ENCODE results near the gene CAPN8.

The CAPN8 gene

DNA sequence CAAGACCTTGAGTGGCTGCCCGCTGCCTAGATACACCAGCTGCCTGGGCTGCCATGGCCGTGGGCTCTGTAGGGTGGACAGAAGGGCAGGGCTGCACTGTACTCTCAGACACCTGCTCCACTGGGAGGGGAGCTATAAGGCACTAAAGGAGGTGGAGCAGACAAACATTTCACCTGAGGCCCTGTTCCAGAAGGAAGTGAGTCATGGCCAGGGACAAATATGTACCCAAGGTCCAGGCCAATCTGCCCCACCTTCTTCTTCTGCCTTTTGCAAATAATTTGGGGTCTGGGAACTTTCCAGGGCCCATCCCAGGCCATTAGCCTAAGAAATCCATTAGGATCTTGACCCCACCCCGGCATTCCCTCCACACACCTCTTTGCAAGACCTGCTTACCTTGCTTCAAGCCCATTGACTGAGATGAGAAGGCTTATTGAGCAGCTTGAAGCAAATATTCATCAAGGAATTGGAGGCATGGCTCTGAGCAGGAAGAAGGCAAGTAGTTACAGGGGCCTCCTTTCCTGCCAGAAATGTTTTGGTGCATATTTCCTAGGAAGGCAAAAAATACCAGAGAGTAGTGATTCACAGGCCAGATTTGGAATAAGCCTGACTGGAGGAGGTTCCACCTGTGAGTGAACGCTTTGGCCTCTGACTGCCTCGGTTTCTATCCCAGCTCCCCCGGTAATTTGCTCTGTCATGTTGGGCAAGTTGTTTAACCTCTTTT is at the start of gene CAPN8:
Gene CAPN8, minus strand, starts transcription at position 110 of the 721 bp plus-strand sequence. Its CDS starts 55 bp downstream, at position 55.
- DNase-seq = no peak

DNA sequence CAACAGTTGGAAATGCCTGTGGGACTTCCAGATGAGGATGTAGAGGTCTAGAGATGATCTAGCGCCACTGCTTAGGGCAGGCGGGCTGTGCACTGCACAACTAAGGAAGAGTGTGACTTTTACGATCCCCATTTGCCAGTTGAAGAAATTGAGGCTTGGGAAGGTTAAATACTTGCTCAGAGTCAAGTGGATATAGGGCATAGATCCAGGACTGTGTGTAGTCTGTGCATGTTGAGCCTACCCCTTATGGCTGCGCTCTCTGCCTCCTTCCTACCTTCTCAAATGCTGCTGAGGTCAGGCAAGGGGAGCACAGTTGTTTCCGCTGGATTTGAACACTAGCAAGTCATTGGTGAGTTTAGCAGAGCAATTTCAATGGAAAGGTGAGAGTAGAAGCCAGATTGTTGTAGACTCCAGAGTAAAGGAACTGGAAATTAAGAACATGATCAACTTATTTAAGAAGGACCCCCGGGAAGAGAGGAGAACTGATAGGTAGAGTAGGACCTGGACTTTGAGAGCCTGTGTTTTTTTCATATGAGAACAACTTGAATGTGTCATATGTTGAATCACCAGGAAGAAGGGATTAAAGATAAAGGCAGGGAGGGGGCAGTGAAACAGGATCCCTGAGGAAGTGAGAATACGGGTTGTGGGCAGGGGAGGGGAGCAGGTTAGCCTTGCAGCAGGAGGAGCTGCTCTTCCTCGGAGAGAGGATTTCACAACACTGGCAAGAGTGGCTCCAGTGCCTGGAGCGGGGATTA is 49.5 kb upstream of the CAPN8 start:
- no peak for DNase-seq

DNA sequence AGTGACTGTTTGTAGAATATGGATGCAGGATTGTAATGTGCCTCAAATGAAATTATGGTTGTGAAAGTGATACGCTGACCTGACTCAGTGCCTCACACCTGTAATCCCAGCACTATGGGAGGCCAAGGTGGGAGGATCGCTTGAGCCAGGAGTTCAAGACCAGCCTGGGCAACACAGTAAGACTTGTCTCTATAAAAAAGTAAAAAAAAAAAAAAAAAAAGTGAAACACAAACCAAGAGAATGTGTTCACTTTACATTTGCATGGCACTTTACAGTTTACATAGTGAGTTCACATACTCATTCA is 48.9 kb upstream of the CAPN8 start:
- no peak for DNase-seq

DNA sequence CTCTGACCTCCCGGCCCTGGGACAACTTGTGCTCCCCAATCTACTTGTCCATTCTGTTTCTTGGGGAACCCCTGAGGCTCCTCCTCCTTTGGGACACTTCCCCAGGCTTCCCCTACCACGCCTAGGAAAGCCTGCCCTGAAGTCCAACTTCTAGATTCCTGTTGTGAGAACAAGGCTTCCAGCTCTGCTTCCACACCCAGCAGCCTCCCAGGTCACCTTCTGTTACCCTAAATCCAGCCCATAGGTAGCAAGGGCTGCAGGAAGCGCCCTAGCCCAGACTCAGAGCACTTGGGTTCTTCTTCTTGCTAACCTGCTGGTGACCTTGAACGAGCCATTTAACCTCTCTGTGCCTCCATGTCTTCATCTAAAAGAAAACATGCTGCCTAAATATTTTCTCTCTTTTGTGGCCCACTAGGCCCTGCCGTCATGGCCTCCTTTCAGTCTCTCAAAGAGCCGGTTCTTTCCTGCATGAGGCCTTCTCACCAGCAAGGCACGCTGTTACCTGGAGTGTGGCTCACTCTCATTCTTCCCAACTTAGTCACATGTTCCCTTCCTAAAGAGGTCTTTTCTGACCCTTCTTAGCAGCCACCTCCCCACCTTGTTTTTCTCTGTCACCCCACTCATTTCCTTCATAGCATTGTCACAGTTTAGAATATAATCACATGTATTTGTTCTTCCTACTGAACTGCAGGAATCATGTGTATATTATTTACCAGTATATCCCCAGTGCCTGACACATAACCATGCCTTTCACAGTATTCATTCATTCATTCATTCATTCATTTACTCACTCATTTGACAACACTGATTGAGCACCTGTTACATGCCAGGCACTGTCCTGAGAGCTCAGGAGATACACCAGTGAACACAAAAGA is 48.3 kb upstream of the CAPN8 start:
- DNase-seq = no peak

DNA sequence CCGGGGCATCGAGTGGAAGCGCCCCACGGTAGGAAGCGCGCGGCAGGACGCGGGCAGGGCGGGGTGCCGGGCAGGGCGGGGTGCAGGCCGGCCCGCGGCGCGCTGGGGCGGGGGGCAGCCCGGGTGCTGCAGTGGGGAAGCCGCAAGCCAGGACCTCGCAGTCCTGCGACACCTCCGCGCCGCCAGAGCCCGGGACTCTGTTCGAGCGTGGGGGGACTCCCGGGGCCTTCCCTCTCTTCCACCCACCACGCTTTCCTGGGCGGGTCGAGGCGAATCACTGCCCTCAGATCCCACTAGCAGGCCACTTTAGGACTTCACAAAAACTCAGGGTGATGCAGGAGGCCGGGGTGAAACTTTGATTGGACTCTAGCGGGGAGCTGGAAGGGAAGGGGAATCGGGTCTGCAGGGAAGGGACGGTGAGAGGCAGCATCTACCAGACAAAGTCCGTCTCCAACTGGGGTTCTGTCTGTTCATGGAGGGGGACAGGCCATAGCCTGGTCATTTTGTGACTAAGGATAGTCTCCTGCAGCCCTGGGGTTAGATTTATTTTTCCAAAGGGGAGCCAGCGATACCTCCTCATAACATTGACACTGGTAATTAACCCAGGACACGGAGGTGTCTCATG is 47.5 kb upstream of the CAPN8 start:
- no peak for DNase-seq

DNA sequence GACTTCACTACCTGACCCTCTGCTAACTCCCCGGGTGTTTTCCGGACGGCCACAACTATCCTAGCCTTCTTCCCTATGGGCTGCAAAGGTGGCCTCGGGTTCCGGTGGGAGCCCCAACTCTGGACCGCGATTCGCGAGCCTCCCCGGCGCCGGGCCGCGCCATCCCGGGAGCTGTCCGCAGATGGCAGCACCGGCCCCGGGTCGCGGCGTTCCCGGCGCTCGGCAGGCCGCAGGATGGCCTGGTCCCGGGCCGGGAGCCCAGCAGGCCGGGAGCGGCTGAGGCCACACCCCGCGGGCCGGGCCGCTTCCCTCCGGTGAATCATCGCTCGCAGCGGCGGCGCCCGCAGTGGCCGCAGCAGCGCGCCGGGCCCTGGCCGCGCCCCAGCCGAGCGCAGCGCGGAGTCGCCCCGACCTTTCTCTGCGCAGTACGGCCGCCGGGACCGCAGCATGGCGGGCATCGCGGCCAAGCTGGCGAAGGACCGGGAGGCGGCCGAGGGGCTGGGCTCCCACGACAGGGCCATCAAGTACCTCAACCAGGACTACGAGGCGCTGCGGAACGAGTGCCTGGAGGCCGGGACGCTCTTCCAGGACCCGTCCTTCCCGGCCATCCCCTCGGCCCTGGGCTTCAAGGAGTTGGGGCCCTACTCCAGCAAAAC is 46.8 kb upstream of the CAPN8 start, which contains the start of gene CAPN2:
Gene CAPN2, plus strand, starts transcription at position 346 of the 656 bp plus-strand sequence. Its CDS starts 102 bp downstream, at position 448.
- peak; percentile 66 for DNase-seq

DNA sequence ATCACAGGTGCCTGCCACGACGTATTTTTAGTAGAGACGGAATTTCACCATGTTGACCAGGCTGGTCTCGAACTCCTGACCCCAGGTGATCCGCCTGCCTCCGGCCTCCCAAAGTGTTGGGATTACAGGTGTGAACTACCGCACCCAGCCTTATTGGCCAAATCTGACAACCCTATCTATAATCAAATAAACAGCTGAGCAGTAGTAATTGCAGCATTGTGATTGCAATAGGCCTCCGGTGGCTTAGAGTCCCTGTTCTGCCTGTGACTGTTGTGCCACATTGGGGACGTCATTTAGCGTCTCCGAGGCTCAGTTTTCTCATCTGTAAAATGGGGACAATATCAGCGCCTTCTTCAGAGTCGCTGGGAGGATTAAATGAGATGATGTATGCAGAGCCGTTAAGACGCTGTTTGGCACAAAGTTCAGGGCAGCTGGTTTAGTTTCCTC is 46.3 kb upstream of the CAPN8 start:
- DNase-seq = no peak

DNA sequence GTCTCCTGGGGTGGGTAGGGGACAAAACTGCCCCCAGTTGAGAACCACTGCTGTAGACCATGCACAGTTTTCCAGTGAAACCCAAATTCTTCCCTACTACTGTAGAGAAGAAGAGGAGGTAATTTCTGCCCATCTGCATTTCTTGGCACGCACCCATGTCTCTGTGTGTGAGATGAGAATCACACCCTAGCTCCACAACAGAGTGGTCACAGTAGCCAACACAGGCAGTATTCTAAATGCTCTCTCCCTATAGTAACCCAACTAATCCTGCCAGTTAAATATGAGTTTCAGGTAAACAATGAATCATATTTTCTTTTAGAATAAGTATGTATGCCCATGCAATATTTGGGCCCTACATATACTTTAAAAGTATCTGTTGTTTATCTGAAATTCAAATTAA is 45.7 kb upstream of the CAPN8 start:
- DNase-seq = no peak

DNA sequence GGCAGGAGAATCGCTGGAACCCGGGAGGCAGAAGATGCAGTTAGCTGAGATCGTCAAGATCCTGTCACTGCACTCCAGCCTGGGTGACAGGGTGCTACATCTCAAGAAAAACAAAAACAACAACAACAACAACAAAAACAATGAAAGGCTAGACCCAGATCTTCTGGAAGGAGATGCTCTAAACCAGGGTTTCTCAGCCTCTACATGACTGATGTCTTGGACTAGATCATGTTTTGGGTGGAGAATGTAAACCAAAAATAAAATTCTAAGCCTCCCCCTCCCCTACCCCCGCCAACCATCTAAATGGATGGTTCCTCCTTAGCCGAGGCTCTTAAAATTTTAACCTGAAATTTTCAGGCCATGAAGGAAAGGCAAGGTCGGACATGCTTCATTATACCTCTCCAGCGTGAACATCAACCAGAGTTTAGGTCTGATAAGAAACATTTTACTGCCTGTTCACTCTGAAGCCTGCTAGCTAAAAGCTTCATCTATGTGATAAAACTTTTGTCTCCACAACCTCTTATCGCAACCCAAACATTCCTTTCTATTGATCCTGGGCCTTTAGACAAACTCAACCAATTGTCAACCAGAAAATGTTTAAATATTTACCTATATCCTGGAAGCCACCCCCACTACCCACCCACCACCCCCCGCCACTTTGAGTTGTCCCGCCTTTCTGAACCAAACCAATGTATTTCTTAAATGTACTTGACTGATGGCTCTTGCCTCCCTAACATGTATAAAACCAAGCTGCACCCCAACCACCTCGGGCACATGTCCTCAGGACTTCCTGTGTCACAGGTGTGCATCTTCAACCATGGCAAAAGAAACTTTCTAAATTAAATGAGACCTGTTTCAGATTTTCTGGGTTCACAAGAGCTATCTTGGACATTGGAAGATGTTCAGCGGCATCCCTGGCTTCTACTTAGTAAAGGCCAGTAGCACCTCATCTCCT is 45.0 kb upstream of the CAPN8 start:
- DNase-seq = no peak

DNA sequence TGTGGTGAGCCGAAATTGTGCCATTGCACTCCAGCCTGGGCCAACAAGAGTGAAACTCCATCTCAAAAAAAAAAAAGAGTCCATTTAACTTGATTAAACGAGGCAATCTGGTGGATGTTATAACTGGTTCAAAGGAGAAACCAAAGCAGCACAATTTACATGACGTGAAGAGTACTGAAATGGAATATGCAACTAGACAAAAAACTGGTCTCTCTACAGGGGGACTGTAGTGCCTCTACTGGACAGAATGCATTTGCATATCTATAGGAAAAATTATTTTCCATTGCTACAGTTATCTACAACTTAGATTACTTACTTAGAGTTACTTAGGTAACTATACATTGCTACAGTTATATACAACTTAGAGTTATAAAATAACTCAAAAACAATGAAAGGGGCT is 44.1 kb upstream of the CAPN8 start:
- no peak for DNase-seq

DNA sequence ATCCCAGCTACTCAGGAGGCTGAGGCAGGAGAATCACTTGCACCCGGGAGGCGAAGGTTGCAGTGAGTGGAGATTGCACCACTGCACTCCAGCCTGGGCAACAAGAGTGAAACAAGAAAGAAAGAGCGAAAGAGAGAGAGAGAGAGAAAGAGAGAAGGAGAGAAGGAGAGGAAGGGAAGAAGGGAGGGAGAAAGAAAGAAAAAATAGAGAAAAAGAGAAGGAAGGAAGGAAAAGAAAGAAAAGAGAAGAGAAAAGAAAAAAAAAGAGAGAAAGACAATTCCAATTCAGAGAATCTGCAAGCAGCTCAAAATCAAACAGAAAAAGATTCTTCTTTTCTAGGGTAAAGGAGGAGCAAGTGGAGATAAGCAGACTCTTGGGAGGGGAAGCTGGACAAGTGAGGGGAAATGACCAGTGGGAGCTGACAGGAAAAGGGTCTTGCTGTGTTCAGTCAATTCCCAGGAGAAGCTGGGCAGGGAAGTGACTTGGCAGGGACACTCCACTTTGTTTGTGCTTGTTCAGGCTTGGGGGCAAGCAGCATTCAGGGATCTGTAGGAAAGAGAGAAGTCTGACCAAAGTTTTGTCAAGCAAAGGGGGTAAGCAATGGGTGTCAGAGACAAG is 43.3 kb upstream of the CAPN8 start:
- DNase-seq = no peak

DNA sequence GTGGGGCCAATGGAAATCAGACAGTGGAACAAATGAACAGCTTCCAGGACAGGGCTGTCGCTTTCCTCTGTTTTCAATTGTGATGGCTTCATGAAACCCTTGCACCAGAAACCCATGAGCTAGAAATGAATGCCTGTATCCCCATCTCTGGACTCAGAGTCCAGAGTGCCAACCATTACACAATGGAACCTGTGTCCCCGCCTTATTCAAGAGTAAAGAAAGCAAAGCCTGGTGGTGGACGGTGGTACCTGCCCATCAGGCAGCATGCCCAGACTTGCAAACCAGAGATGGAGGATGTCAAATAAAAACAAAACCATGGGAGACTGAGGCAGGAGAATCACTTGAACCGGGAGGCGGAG is 42.5 kb upstream of the CAPN8 start:
- DNase-seq = no peak

DNA sequence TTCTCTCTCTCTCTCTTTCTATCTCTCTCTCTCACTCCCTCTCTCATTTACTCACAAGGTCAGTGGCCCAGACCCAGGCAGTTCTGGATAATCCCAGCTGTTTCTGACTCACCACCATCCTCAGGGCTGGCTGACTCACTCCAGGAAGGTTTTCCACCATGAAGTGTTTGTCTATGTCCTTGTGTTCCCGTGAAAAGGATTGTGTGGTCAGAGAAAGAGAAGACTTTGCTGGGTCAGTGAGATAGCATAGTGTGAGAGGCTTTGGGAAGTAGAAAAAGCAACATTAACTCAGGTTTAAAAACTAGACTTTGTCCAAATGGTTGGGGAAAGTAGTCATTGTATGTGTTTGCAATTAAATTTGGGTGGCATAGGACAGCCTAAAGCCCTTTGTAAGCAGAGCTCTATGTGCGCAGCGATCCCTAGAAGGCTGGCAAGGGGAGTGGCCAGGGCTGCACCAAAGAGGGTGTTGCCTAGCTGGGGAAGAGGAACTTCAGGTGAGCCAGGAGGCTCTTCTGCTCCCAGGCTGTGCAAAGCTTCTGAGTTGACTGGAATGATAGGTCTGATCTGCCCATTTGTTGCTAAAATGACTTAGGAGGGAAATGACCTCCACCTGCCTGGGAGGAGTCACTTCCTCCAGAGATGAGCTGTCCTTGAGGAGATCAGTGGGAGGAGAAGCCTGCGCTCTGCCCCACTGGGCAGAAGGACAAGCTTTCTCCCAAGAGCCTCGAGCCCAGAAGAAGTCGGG is 41.9 kb upstream of the CAPN8 start:
- no peak for DNase-seq

DNA sequence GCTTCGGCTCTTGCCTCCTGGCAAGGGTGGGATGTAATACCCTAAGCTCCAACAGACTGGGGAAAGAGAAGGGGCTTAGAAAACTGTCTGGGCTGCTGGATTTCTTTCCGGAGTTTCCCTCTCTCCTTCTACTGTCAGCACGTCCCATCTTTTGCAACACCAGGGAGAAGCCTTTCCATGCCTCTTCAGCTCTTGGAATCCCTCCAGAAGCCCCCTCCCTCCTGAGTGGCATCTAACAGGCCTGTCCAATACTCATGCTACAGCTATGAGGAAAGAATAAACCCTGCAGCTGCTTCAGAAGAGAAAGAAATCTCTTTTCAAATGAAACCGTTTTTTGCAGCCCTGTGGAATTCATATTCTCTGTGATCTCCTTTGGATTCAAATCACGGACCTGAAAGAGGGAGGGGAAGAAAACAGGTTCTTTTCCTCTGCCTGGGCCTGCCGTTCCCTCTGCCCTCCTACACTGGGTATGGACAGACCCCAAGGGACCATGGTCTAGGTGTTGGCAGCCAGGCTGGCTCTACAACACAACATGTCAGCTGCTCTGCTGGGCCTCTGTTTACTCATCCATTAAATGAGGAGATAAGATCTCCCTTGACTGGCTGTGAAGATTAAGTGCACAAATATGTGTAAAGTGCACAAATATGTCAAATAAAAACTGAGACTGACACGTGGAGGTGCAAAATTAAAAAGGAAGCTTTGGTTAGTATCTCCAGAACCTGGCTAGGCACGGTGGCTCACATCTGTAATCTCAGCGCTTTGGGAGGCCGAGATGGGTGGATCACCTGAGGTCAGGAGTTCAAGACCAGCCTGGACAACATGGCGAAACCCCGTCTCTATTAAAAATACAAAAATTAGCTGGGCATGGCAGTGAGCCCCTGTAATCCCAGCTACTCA is 40.8 kb upstream of the CAPN8 start:
- DNase-seq = no peak

DNA sequence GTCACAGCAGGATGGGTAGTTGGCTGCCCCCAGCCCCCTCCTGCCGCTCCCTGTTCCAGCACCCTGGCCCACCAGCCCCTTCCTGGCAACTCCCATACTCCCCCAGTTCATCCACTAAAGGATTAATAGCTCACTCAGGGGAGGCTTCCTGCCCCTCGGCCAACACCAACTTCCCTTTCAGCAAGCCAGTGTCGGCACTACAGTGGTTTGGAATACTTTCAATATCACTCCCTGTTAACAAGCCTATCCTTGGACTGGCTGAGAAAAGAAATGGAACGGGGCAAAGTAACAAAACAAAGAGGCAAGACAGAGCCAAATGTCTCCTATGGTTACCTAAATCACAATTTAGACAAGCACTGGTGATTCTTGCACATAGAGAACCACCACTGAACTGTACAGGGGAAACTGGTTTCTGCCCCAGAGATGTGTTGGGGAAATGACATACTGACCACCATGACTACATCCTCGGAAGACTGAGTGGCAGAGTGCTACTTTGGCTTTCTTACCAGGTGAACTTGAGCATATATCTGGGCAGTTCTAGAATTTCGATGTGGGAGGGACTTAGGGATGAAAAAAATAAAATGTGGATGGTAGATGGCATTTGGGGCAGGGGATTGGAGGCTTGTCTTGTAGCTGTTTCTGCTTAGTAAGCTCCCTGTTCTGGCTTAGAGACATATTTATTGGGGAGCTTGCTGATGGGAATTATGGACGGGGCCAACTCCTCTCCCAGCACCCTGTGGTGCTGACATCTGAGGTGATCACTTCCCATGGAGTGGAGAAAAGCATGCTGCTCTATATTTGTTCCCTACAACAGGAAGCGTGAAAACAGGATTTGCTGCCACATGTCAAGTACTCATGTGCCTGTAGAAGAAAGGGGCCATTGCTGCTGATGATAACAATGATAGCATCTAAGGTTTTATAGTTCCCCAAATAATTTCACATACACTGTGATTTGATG is 39.7 kb upstream of the CAPN8 start:
- DNase-seq = no peak

DNA sequence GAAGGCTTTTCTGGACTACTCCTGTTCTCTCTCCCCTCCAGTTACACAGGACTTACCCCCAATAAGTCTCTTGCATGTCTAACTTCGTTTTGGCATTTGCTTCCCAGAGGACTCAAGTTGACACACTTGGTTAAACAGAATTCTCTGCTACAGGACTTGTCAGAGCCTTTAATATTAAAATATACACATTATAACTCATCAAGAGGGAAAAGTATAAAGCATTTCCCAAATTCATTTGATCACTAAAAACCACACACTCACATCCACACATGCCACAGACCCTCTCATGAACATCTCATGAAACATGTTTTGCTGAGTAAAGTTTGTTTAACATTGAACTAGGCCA is 38.1 kb upstream of the CAPN8 start:
- no peak for DNase-seq

DNA sequence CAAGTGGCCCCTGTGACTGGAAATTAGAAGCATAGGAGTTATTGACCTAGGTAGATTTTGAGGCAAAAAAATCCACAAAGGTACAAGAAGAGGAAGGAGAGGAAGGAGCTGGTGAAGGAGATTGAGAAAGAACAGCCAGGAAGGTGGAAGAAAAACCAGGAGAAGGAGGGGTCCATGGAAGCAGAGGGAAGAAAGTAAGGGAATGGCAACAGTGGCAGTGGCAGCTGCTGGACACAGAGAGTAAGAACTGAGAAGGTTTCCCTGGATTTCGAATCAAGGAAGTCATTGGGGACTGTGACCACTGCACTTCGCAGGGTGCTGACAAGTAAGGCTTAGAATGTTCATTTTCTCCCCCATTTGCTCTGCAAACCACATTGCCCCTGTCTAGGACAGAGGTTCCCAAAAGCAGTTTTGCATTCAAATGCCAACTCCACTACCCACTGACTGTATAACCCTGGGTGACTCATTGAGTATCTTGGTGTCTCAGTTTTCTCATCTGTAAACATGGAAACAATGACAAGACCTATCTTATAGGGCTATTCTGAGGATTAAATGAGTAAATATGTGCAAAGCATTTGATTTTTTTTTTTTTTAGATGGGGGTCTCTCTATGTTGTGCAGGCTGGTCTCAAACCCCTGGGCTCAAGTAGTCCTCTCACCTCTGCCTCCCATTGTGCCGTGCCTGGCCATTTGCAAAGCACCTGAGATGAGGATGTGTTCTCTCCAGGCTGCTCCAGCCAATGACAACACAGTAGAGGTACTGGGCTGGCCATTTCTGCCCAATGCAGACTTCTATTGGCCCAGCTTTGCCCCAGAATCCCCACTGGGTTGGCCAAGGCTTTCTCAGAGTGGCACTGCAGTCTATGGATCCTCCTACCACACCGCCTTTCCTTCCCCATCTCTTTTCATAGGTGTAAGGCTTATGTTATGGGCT is 37.5 kb upstream of the CAPN8 start:
- no peak for DNase-seq

All from CD4-positive, alpha-beta T cell treated with Interleukin-4 for 4 hours (primary cell).